ENCODE data around the gene PDE3A.

PDE3A gene

DNA sequence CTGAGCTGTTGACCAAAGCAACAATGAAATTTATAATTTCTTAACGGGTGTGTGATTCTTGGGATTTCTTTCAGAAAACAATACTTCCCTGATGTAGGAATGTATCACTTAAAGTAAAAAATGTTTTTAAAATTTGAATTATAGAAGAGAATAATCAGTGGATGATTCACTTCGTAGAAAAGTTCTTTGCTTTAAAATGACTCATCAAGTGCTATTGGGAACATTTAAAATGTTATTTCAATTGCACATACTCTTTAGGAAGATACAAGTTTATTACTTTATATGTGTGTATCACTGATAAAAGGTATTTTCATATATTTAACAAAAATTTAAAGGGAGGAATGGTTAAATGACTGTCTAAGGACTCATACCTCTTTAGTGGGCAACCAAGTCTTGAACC, 155.3 kb downstream of the PDE3A start:
- no peaks in the 10 kb centered on the region for H3F3A ChIP-seq (ENCODE audit: low read depth)
- H3K4me3 ChIP-seq (ENCODE audit: low read length, poor library complexity, severe bottlenecking), result no peak overlapping the region
- H3K9me2 ChIP-seq (replicated peaks; ENCODE audit: low read depth, low read length), result no peaks in the 10 kb centered on the region
- H3K4me1 ChIP-seq (ENCODE audit: insufficient read depth, low read length, poor library complexity, severe bottlenecking), result no peaks in the 10 kb centered on the region
- TF ChIP-seq EZH2phosphoT487 (IDR thresholded peaks at IDR 0.05; ENCODE audit: borderline replicate concordance), result no peak
- TF ChIP-seq, protein P1, sequence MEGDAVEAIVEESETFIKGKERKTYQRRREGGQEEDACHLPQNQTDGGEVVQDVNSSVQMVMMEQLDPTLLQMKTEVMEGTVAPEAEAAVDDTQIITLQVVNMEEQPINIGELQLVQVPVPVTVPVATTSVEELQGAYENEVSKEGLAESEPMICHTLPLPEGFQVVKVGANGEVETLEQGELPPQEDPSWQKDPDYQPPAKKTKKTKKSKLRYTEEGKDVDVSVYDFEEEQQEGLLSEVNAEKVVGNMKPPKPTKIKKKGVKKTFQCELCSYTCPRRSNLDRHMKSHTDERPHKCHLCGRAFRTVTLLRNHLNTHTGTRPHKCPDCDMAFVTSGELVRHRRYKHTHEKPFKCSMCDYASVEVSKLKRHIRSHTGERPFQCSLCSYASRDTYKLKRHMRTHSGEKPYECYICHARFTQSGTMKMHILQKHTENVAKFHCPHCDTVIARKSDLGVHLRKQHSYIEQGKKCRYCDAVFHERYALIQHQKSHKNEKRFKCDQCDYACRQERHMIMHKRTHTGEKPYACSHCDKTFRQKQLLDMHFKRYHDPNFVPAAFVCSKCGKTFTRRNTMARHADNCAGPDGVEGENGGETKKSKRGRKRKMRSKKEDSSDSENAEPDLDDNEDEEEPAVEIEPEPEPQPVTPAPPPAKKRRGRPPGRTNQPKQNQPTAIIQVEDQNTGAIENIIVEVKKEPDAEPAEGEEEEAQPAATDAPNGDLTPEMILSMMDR (conservative IDR thresholded peaks at IDR 0.05; ENCODE audit: low read length), result no peak
- H2AFZ ChIP-seq (ENCODE audit: low read length), result no peak overlapping the region
- no peaks in the 10 kb centered on the region for H3K9me3 ChIP-seq (ENCODE audit: insufficient read depth, low read depth, low read length)
- H3K4me2 ChIP-seq (ENCODE audit: low read depth, low read length, poor library complexity, severe bottlenecking), result no peak overlapping the region
- no peaks in the 10 kb centered on the region for H3K27me3 ChIP-seq (ENCODE audit: insufficient read depth, low read length, poor library complexity, severe bottlenecking)
- no peak overlapping the region for H3K9ac ChIP-seq (ENCODE audit: low read depth, low read length, poor library complexity, severe bottlenecking)
- H3K36me3 ChIP-seq (ENCODE audit: insufficient read depth, low read length), result no peaks in the 10 kb centered on the region
- no peaks in the 10 kb centered on the region for H4K20me1 ChIP-seq (ENCODE audit: insufficient read depth, low read length, poor library complexity, severe bottlenecking)
- H3K79me2 ChIP-seq (ENCODE audit: insufficient read depth, low read length), result no peaks in the 10 kb centered on the region

DNA sequence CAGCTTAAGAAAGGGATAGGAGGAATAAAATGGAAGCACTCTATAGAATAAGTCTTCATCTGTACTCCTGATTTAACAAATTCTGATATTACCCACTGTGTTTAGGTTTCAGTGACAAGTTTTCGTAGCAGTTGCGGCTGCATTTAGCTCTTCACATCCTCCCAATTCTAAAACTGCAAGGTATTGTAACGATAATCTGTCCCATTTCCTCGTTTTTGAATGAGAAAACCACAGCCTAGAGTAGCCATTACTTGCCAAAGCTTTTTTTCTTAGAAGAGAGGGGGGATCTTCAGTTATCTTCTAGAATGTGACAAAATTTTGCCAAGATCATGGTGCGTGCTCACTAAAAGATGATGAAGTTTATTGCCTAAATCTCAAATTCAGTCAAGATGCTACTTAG, 155.8 kb downstream of the PDE3A start:
- no peak for TF ChIP-seq EZH2phosphoT487 (IDR thresholded peaks at IDR 0.05; ENCODE audit: borderline replicate concordance)
- TF ChIP-seq, protein P1 (conservative IDR thresholded peaks at IDR 0.05; ENCODE audit: low read length), result no peak
- H2AFZ ChIP-seq (ENCODE audit: low read length), result no peak overlapping the region
- no peak overlapping the region for H3K9ac ChIP-seq (ENCODE audit: low read depth, low read length, poor library complexity, severe bottlenecking)
- no peaks in the 10 kb centered on the region for H4K20me1 ChIP-seq (ENCODE audit: insufficient read depth, low read length, poor library complexity, severe bottlenecking)
- no peaks in the 10 kb centered on the region for H3K27me3 ChIP-seq (ENCODE audit: insufficient read depth, low read length, poor library complexity, severe bottlenecking)
- H3K9me3 ChIP-seq (ENCODE audit: insufficient read depth, low read depth, low read length), result no peaks in the 10 kb centered on the region
- H3K79me2 ChIP-seq (ENCODE audit: insufficient read depth, low read length), result no peaks in the 10 kb centered on the region
- H3K4me1 ChIP-seq (ENCODE audit: insufficient read depth, low read length, poor library complexity, severe bottlenecking), result no peaks in the 10 kb centered on the region
- H3F3A ChIP-seq (ENCODE audit: low read depth), result no peaks in the 10 kb centered on the region
- no peaks in the 10 kb centered on the region for H3K36me3 ChIP-seq (ENCODE audit: insufficient read depth, low read length)
- no peak overlapping the region for H3K4me3 ChIP-seq (ENCODE audit: low read length, poor library complexity, severe bottlenecking)
- no peaks in the 10 kb centered on the region for H3K9me2 ChIP-seq (replicated peaks; ENCODE audit: low read depth, low read length)
- H3K4me2 ChIP-seq (ENCODE audit: low read depth, low read length, poor library complexity, severe bottlenecking), result no peak overlapping the region

DNA sequence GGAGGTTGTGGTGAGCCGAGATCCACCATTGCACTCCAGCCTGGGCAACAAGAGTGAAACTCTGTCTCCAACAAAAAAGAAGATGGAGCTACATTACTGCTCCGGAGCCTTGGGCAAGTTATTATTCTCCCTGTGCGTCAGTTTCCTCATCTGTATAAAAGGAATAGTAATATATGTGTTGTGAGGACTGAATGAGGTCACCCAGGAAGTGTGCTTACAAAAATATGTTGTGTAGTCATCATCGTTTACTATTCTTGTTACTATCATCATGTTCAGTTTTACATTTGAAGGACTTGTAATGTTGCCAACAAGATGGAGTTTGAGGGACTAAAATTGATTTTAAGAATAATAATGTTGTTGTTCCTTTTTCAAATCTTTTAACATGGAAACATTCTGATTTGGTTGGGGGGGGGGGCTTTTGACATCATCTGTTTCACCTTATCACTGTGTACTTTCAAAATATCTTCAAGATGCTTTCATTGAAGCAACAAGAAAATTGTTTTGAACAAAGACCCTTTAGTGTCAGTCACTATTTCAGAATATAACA, 156.8 kb downstream of the PDE3A start:
- H3K9ac ChIP-seq (ENCODE audit: low read depth, low read length, poor library complexity, severe bottlenecking), result no peak overlapping the region

More for the DNA sequence above, 156.8 kb downstream of the PDE3A start:
- Histone ChIP-seq H3K9me3 (ENCODE audit: insufficient read depth, low read depth, low read length) (no peaks in the 10 kb centered on the region), H3K79me2 (ENCODE audit: insufficient read depth, low read length) (no peaks in the 10 kb centered on the region), H2AFZ (ENCODE audit: low read length) (no peak overlapping the region), H3K4me1 (ENCODE audit: insufficient read depth, low read length, poor library complexity, severe bottlenecking) (no peaks in the 10 kb centered on the region), H3K27me3 (ENCODE audit: insufficient read depth, low read length, poor library complexity, severe bottlenecking) (no peaks in the 10 kb centered on the region), H3K4me3 (ENCODE audit: low read length, poor library complexity, severe bottlenecking) (no peak overlapping the region), H3K36me3 (ENCODE audit: insufficient read depth, low read length) (no peaks in the 10 kb centered on the region), H4K20me1 (ENCODE audit: insufficient read depth, low read length, poor library complexity, severe bottlenecking) (no peaks in the 10 kb centered on the region), H3K9me2 (replicated peaks; ENCODE audit: low read depth, low read length) (no peaks in the 10 kb centered on the region), H3K4me2 (ENCODE audit: low read depth, low read length, poor library complexity, severe bottlenecking) (no peak overlapping the region), H3F3A (ENCODE audit: low read depth) (no peaks in the 10 kb centered on the region)
- TF ChIP-seq, protein P1 (conservative IDR thresholded peaks at IDR 0.05; ENCODE audit: low read length), result no peak
- TF ChIP-seq EZH2phosphoT487 (IDR thresholded peaks at IDR 0.05; ENCODE audit: borderline replicate concordance), result no peak

All from Loucy (cell line).